GM10248 (cell line): ENCODE results near the gene ARFIP2.
A peak's percentile ranks its signal among the peaks of the same experiment; 100 is the strongest.

ENCODE experiments used
- CTCF ChIA-PET: fragments of 300-600 bp; sonication (Branson Sonifier 250); formaldehyde crosslinking; extraction: SDS; loops from one replicate; lab custom pipeline; 2021; ENCODE audit warnings: antibody characterized with exemption; lab: Yijun Ruan, JAX
- POLR2A ChIA-PET: fragments of 350-650 bp; sonication (Branson Sonifier 250); formaldehyde crosslinking; extraction: SDS; loops from one replicate; lab custom pipeline; 2020; ENCODE audit warnings: antibody characterized with exemption; lab: Yijun Ruan, JAX
- DNase-seq: peaks from one replicate; pipeline ENCODE4 v3.0.0; 2012; ENCODE audit errors: extremely low spot score
- CTCF ChIP-seq: IDR thresholded peaks from 2 replicates; pipeline ENCODE4 v1.5.1; 2012; ENCODE audit warnings: mild to moderate bottlenecking, low read depth; ENCODE audit errors: extremely low read depth, missing control alignments, control extremely low read depth

The ARFIP2 gene

DNA sequence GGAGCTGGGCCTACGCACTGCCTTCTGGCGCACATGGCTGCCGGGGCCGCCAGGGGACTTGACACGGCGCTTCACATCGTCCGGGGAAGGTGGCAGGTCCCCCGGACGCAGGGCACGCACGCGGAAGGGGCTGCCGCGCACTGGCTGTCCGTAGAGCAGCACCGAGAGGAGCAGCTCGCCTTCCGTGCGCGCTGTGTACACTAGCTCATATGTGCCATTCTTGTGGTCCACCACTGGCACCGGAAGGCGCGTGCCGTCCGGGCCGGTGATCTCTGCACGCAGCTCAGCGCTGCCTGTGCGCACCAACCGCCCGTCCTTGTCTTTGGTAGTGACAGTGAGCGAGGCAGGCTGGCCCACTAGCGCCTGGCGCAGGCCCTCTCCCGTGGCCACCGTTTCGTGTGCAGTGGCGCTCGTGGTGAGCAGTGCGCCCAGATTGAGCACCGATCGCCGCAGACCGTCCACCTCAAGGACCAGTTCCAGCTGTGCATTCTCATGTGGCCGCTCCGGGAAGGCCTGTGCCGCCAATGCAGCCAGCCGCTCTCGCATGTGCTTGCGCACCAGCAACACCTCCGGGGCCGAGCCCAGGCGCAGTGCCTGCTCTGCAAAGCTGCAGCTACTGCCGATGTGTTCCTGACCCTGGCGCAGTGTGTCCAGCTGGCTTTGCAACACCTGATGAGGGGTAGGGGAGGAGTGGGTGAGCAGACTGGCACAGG lies 24.6 kb downstream of the ARFIP2 start:
- ChIA-PET POLR2A (no interaction called here), CTCF (interaction anchor here (1.2 to 6.1 kb wide), 2 partner anchors 12 to 17 kb away, joined by 3 to 100 read pairs; partner anchors contain the start of genes HPX and TRIM3)
- no peak for DNase-seq
- no peak for TF ChIP-seq CTCF

DNA sequence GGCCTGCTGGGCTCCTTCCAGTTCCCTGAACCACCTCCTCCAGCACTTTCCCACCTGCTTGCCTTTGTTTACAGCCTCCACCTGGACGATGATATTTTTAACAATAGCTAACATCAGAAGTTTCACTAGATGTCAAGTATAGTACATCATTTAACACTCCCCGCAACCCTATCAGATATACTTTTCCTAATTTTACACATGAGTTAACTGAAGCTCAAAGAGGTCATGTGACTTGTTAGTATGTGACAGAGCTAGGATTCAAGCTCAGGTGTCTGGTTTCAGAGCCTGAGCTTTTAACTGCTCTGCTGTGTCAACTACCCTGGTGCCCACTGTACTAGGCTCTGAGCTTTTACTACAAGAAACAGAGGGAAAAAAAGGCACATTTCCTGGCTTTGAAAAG lies 26.1 kb downstream of the ARFIP2 start:
- TF ChIP-seq CTCF: no peak
- ChIA-PET POLR2A (no interaction called here), CTCF (interaction anchor here (1.0 to 6.1 kb wide), 4 partner anchors 9 to 101 kb away, joined by 3 to 100 read pairs (median 6); partner anchors contain the start of gene HPX)
- no peak for DNase-seq

GRCh38 chr11:6453152-6453551 lies 28.0 kb downstream of the ARFIP2 start:
- no peak for TF ChIP-seq CTCF
- POLR2A ChIA-PET: no interaction called here
- CTCF ChIA-PET: interaction anchor here (0.7 to 6.1 kb wide), 7 partner anchors 9 to 99 kb away, joined by 3 to 100 read pairs (median 5); partner anchors contain the start of gene HPX
- no peak for DNase-seq

GRCh38 chr11:6452219-6452618 lies 28.9 kb downstream of the ARFIP2 start:
- no peak for TF ChIP-seq CTCF
- ChIA-PET CTCF (interaction anchor here (0.7 to 6.1 kb wide), 5 partner anchors 8 to 98 kb away, joined by 3 to 100 read pairs (median 6); partner anchors contain the start of gene HPX), POLR2A (no interaction called here)
- DNase-seq: no peak

DNA sequence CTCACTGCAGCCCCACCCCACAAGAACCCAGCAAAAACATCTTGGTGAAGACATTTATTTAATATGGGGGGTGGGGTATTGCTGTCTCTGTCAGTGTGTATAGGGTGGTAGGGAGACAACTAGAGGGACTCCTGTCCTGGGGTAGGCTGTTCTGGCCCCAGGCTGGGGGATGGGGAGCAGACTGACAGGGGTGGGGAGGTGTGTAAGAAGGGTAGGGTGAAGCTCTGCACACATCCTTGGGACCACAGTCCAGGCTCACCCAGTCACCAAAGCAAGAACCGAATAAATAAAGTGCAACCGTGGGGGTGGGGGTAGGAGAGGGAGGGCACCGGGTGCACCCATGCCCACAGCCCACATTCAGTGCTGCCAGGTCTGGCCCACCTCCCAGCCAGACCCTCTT lies 32.6 kb downstream of the ARFIP2 start:
- no peak for TF ChIP-seq CTCF
- no peak for DNase-seq
- ChIA-PET POLR2A (no interaction called here), CTCF (interaction anchor here (1.2 to 13.4 kb wide), 5 partner anchors 10 to 85 kb away, joined by 3 to 371 read pairs (median 6); no protein-coding TSS in a partner anchor)

DNA sequence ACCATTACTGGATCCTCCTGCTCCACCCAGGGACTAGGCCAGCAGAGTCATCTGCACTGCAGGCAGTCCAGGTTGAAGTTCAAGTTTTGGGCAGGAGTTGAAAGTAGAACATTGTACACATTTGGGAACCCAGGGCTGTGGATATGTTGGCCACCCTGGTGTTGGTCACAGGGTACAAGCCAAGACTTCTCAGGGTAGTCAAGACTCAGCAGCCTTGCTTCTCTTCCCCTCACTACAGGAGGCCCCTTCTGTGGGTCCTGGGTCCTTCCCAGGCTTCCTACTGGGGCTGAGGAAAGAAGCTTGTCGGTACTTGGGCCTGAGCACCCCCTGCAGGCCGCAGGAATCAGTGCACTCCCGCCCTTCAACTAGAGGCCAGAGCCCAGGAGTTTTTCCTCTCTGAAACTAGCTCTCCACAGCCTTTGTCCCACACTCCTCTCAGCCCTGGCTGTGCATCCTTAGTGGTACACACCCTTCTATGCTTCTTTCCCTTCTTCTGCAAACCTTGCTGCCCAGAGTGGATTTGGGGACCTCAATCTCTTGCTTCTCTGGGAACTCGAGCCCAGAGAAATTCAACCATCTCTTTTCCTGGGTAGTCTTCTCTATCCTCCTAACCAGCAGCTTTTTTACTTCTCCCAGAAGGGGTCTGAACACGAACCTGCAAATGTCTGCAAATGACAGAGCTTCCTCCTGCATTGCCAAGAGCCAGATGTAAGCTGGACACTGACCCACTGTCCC lies 37.7 kb downstream of the ARFIP2 start:
- ChIA-PET POLR2A (no interaction called here), CTCF (interaction anchor here (0.5 to 13.4 kb wide), 43 partner anchors 9 to 263 kb away, joined by 3 to 371 read pairs (median 5); partner anchors contain the start of genes APBB1, CNGA4, MRPL17 and SMPD1)
- peak; percentile 88 for TF ChIP-seq CTCF
- peak; percentile 75 for DNase-seq
